IMR-90 (cell line): ENCODE data around the gene SLC35E3.

ENCODE experiments used
- CEBPB ChIP-seq: IDR thresholded peaks from 2 replicates; pipeline ENCODE4 v1.6.1; 2012; ENCODE audit warnings: low read depth, low read length, improper control_type of control experiment
- ELK1 ChIP-seq: fragments of 150-350 bp; IDR thresholded peaks from 2 replicates; pipeline ENCODE4 v1.6.1; 2016; ENCODE audit warnings: low read depth, mild to moderate bottlenecking, low read length, moderate library complexity, borderline replicate concordance
- MAZ ChIP-seq: IDR thresholded peaks from 2 replicates; pipeline ENCODE4 v1.6.1; 2012; ENCODE audit warnings: low read depth, mild to moderate bottlenecking, low read length, improper control_type of control experiment, moderate library complexity, borderline replicate concordance
- POLR2A ChIP-seq: IDR thresholded peaks from 2 replicates; pipeline ENCODE4 v1.6.1; 2012; ENCODE audit warnings: mild to moderate bottlenecking, low read depth, low read length
- RFX5 ChIP-seq: IDR thresholded peaks from 2 replicates; pipeline ENCODE4 v1.8.0; 2012; ENCODE audit warnings: low read depth, mild to moderate bottlenecking, low read length, moderate library complexity
- SMC3 ChIP-seq: fragments of 150-350 bp; IDR thresholded peaks from 2 replicates; pipeline ENCODE4 v1.6.1; 2016; ENCODE audit warnings: low read depth, mild to moderate bottlenecking, antibody characterized with exemption, low read length, moderate library complexity
- USF2 ChIP-seq: fragments of 150-350 bp; IDR thresholded peaks from 2 replicates; pipeline ENCODE4 v1.6.1; 2017; ENCODE audit warnings: mild to moderate bottlenecking, antibody characterized with exemption, low read length, low read depth
- TF ChIP-seq, protein P1 (sequence below): conservative IDR thresholded peaks from 2 replicates; pipeline ENCODE4 v1.5.1; 2012; ENCODE audit warnings: mild to moderate bottlenecking, low read depth, low read length, improper control_type of control experiment

- TF ChIP-seq, protein P1, sequence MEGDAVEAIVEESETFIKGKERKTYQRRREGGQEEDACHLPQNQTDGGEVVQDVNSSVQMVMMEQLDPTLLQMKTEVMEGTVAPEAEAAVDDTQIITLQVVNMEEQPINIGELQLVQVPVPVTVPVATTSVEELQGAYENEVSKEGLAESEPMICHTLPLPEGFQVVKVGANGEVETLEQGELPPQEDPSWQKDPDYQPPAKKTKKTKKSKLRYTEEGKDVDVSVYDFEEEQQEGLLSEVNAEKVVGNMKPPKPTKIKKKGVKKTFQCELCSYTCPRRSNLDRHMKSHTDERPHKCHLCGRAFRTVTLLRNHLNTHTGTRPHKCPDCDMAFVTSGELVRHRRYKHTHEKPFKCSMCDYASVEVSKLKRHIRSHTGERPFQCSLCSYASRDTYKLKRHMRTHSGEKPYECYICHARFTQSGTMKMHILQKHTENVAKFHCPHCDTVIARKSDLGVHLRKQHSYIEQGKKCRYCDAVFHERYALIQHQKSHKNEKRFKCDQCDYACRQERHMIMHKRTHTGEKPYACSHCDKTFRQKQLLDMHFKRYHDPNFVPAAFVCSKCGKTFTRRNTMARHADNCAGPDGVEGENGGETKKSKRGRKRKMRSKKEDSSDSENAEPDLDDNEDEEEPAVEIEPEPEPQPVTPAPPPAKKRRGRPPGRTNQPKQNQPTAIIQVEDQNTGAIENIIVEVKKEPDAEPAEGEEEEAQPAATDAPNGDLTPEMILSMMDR, result no peak
- TF ChIP-seq POLR2A (no peak), SMC3 (no peak), USF2 (no peak), CEBPB (no peak), MAZ (no peak), ELK1 (no peak), RFX5 (no peak)
These were observed 39.4 kb downstream of the SLC35E3 start for GRCh38 chr12:68785358-68785757.
